Spleen (tissue), 7 donors: ENCODE data around the gene GFPT2.

ENCODE experiments used
- CTCF ChIP-seq, 11 experiments: fragments of 200-600 bp in 7 of 11; fragments of 450-650 bp in 4 of 11; sonication (generic) in 4 of 11; IDR thresholded peaks in 8 of 11; conservative IDR thresholded peaks in 3 of 11; 1 replicate in 7 of 11; 2 replicates in 4 of 11; pipeline versions ENCODE4 v1.4.0 to v1.8.0; 2016 to 2021; ENCODE audit warnings: antibody characterized with exemption in 11 of 11, inconsistent platforms in 4 of 11, mild to moderate bottlenecking in 1 of 11
- POLR2A ChIP-seq, 3 donors: fragments of 450-650 bp; IDR thresholded peaks; one replicate each; pipeline ENCODE4 v1.5.1; 2017; ENCODE audit warnings: antibody characterized with exemption in 3 of 3, mild to moderate bottlenecking in 1 of 3
- donor health status: DM: no; HTN: no; CAD: no; lungs with moderate emphysema.
- donor health status: DM: no; HTN: no; CAD: no.
- donor health status: DM: no; HTN: no; CAD: no.

DNA sequence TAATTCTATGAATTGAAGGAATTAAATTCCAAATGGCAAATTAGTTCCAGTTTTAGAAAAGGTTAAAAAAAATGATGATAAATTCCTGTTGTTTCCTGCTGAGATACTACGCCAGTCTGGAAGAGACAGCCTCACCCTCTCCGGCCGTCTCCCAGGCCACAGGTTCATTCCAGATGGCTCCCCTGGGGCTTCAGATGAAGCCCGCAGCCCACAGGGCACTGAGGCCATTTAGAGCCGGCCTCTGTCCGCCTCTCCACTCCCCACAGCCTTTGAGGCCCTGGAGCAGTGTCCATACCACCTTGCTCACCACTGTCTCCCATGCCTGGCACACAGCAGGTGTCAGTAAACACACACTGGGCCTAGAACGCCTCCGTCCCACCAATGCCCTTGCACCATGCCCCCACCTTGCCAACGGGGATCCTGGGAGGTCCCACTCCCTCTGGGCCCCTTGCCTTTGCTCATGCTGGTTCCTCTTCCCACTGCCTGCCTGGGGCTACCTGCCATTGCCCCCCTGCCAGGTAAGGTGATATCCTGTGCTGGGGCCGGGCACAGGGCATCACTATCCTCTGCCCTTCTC lies 26.1 kb downstream of the GFPT2 start:
- no peak for TF ChIP-seq CTCF (IDR thresholded peaks at IDR 0.05 in 8 of 11, conservative IDR thresholded peaks at IDR 0.05 in 3 of 11)
- no peak for TF ChIP-seq POLR2A (IDR thresholded peaks at IDR 0.05)
